Measurements from ENCODE around the gene ANTXR2.

- TF ChIP-seq YY1 (IDR thresholded peaks at IDR 0.05; ENCODE audit: low read depth, low read length): no peak
- TF ChIP-seq POLR2A (IDR thresholded peaks at IDR 0.05; ENCODE audit: control extremely low read depth in 1 of 2, low read depth in 2 of 2, low read length in 2 of 2): no peak
- TF ChIP-seq CBX8 (IDR thresholded peaks at IDR 0.05; ENCODE audit: borderline replicate concordance, low read depth, low read length): no peak
- TF ChIP-seq JUND (IDR thresholded peaks at IDR 0.05; ENCODE audit: low read length): no peak
- TF ChIP-seq CTCF (IDR thresholded peaks at IDR 0.05; ENCODE audit: control extremely low read depth in 1 of 3, insufficient read depth in 1 of 3, low read depth in 1 of 3, low read length in 3 of 3): no peak
- no peak for TF ChIP-seq SUZ12 (IDR thresholded peaks at IDR 0.05; ENCODE audit: low read length)
Observed at GRCh38 chr4:79959652-79960051, 113.4 kb downstream of the ANTXR2 start.

Measured in H1 (cell line).